Liver (tissue), 9 donors: ENCODE measurements around the gene DNAJA4. TPM values are rescaled to one million over a fixed set of nuclear protein-coding genes. Genes with fewer than 3 reads are reported as not detected.
"Not testable (repeated sequence)": the region's sequence is repeated elsewhere in the genome, so short reads cannot be mapped to it uniquely, and the experiment has no call there.

Experiments used
- DNase-seq: peaks from one replicate; pipeline ENCODE4 v3.0.0-alpha.2; 2017; ENCODE audit warnings: low spot score
- H3K27ac ChIP-seq, 2 donors: one replicate each; pipeline ENCODE4 v1.7.0; 2013; ENCODE audit warnings: inconsistent platforms in 2 of 2, low read length in 2 of 2, control low read depth in 1 of 2, low read depth in 1 of 2, mild to moderate bottlenecking in 1 of 2
- H3K27me3 ChIP-seq, 4 donors: one replicate each; pipeline versions ENCODE4 v1.6.1 to v1.7.0; 2013; ENCODE audit warnings: low read length in 3 of 4, inconsistent platforms in 1 of 4, mild to moderate bottlenecking in 1 of 4, moderate library complexity in 1 of 4; ENCODE audit not compliant: control insufficient read depth in 4 of 4, insufficient read depth in 4 of 4
- H3K36me3 ChIP-seq, 4 donors: one replicate each; pipeline versions ENCODE4 v1.6.1 to v1.7.0; 2013; ENCODE audit warnings: low read length in 3 of 4, mild to moderate bottlenecking in 3 of 4, low read depth in 1 of 4, moderate library complexity in 1 of 4; ENCODE audit not compliant: control insufficient read depth in 4 of 4, insufficient read depth in 3 of 4
- H3K4me1 ChIP-seq, 4 donors: one replicate each; pipeline versions ENCODE4 v1.6.1 to v1.7.0; 2013; ENCODE audit warnings: low read length in 3 of 4, mild to moderate bottlenecking in 3 of 4, moderate library complexity in 1 of 4; ENCODE audit not compliant: control insufficient read depth in 4 of 4, insufficient read depth in 4 of 4
- H3K4me3 ChIP-seq, 3 donors: one replicate each; pipeline versions ENCODE4 v1.6.1 to v1.7.0; 2013; ENCODE audit warnings: low read length in 3 of 3, control low read depth in 1 of 3, low read depth in 1 of 3, mild to moderate bottlenecking in 1 of 3
- H3K9ac ChIP-seq, 2 donors: one replicate each; pipeline ENCODE4 v1.7.0; 2013; ENCODE audit warnings: low read length in 2 of 2, mild to moderate bottlenecking in 2 of 2, moderate library complexity in 2 of 2, control low read depth in 1 of 2, low read depth in 1 of 2
- H3K9me3 ChIP-seq, 4 donors: one replicate each; pipeline versions ENCODE4 v1.6.1 to v1.7.0; 2013; ENCODE audit warnings: low read length in 3 of 4; ENCODE audit not compliant: control insufficient read depth in 4 of 4
- EGR1 ChIP-seq, 2 donors: IDR thresholded peaks; 2 replicates each; pipeline ENCODE4 v1.6.1; 2016 to 2018; ENCODE audit warnings: antibody characterized with exemption in 2 of 2, low read depth in 2 of 2
- FOXA1 ChIP-seq: IDR thresholded peaks from 2 replicates; pipeline ENCODE4 v1.6.1; 2016; ENCODE audit warnings: antibody characterized with exemption
- FOXA2 ChIP-seq: IDR thresholded peaks from 2 replicates; pipeline ENCODE4 v1.6.1; 2016; ENCODE audit warnings: antibody characterized with exemption
- GABPA ChIP-seq, 2 donors: IDR thresholded peaks in 1 of 2; conservative IDR thresholded peaks in 1 of 2; 2 replicates each; pipeline ENCODE4 v1.6.1; 2016; ENCODE audit warnings: antibody characterized with exemption in 2 of 2, mild to moderate bottlenecking in 1 of 2, moderate library complexity in 1 of 2
- HNF4A ChIP-seq, 2 donors: conservative IDR thresholded peaks; 2 replicates each; pipeline ENCODE4 v1.6.1; 2016; ENCODE audit warnings: antibody characterized with exemption in 2 of 2, mild to moderate bottlenecking in 2 of 2
- HNF4G ChIP-seq: IDR thresholded peaks from 2 replicates; pipeline ENCODE4 v1.6.1; 2016; ENCODE audit warnings: antibody characterized with exemption
- NR2F2 ChIP-seq: IDR thresholded peaks from 2 replicates; pipeline ENCODE4 v1.6.1; 2016; ENCODE audit warnings: antibody characterized with exemption
- RAD21 ChIP-seq, 2 donors: IDR thresholded peaks; 2 replicates each; pipeline ENCODE4 v1.6.1; 2016; ENCODE audit warnings: antibody characterized with exemption in 2 of 2, mild to moderate bottlenecking in 2 of 2
- RXRA ChIP-seq, 2 donors: IDR thresholded peaks; 2 replicates each; pipeline ENCODE4 v1.6.1; 2017 to 2018; ENCODE audit warnings: antibody characterized with exemption in 2 of 2, mild to moderate bottlenecking in 1 of 2
- SP1 ChIP-seq: IDR thresholded peaks from 2 replicates; pipeline ENCODE4 v1.6.1; 2018; ENCODE audit warnings: antibody characterized with exemption, mild to moderate bottlenecking
- TAF1 ChIP-seq: conservative IDR thresholded peaks from 2 replicates; pipeline ENCODE4 v1.6.1; 2016; ENCODE audit warnings: antibody characterized with exemption, mild to moderate bottlenecking
- WGBS: extraction: QIAGEN DNeasy Blood & Tissue Kit; methylation state at CpG from one replicate; pipeline ENCODE4 v1.1.7; 2013; 5-methylcytosine and 5-hydroxymethylcytosine counted together
- polyA plus RNA-seq, 2 donors: library from polyadenylated mRNA; stranded (reverse) in 1 of 2; unstranded in 1 of 2; fragments of 200-250 nt in 1 of 2; fragments of >200 nt in 1 of 2; fragmentation: Nextera tagmentation in 1 of 2; extraction: Ambion mirVana in 1 of 2; gene quantifications; one replicate each; pipeline versions ENCODE4 v1.2.1 to v1.2.3, GENCODE V29; 2013 to 2015
- total RNA-seq, 2 donors: library from RNA; depleted of rRNA; stranded (reverse); fragments of >200 nt; gene quantifications; one replicate each; pipeline ENCODE4 v1.2.3, GENCODE V29; 2014
- TF ChIP-seq, protein P1 (sequence below): fragments of 150-350 bp; IDR thresholded peaks from 2 replicates; pipeline ENCODE4 v1.5.1; 2017; ENCODE audit warnings: improper control_type of control experiment, low read depth, low read length; ENCODE audit not compliant: missing input control
- TF ChIP-seq, protein P2 (sequence below): IDR thresholded peaks from 2 replicates; pipeline ENCODE4 v1.6.1; 2016; ENCODE audit warnings: antibody characterized with exemption
- TF ChIP-seq, protein P3 (sequence below): IDR thresholded peaks from 2 replicates; pipeline ENCODE4 v1.6.1; 2016; ENCODE audit warnings: antibody characterized with exemption
- TF ChIP-seq, protein P4 (sequence below): IDR thresholded peaks from 2 replicates; pipeline ENCODE4 v1.6.1; 2016; ENCODE audit warnings: antibody characterized with exemption
- donor health status: healthy.
- donor health status: healthy.
- donor health status: healthy.
- donor health status: healthy.
- donor health status: healthy.

Gene DNAJA4
- total and polyA plus RNA-seq, 4 donors, result 0.93 to 79.0 (median 2.0) TPM

DNA sequence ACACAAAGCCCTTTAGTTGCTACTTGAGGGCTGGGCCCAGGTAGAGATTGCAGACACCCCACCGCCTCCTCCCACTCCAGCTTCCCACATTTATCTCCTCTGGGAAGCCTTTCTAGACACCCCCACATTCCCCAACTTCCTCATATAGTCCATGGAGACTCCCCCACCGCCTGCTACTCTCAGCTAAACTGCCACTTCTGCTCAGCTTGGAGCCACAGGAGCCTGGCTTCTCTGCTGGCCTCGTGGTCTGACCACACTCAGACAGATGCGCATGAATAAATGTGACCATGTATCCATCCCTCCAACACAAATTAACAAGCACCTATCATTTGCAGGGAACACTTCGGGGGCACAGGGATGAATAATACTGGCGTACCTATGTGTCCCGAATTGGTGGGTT is 19.5 kb upstream of the DNAJA4 start:
- H3K27ac ChIP-seq, result no peak overlapping the region
- H3K4me3 ChIP-seq, result no peak overlapping the region
- no peak overlapping the region for H3K9ac ChIP-seq
- no peaks in the 10 kb centered on the region for H3K9me3 ChIP-seq
- no peak for DNase-seq
- no peaks in the 10 kb centered on the region for H3K27me3 ChIP-seq
- WGBS, result 65% methylated on average over 7 of the region's 7 CpGs
- H3K4me1 ChIP-seq, result no peaks in the 10 kb centered on the region
- H3K36me3 ChIP-seq, result no peaks in the 10 kb centered on the region
- TF ChIP-seq, protein P1, sequence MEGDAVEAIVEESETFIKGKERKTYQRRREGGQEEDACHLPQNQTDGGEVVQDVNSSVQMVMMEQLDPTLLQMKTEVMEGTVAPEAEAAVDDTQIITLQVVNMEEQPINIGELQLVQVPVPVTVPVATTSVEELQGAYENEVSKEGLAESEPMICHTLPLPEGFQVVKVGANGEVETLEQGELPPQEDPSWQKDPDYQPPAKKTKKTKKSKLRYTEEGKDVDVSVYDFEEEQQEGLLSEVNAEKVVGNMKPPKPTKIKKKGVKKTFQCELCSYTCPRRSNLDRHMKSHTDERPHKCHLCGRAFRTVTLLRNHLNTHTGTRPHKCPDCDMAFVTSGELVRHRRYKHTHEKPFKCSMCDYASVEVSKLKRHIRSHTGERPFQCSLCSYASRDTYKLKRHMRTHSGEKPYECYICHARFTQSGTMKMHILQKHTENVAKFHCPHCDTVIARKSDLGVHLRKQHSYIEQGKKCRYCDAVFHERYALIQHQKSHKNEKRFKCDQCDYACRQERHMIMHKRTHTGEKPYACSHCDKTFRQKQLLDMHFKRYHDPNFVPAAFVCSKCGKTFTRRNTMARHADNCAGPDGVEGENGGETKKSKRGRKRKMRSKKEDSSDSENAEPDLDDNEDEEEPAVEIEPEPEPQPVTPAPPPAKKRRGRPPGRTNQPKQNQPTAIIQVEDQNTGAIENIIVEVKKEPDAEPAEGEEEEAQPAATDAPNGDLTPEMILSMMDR, result no peak
- no peak for TF ChIP-seq RAD21 (IDR thresholded peaks at IDR 0.05)
- TF ChIP-seq, protein P2, sequence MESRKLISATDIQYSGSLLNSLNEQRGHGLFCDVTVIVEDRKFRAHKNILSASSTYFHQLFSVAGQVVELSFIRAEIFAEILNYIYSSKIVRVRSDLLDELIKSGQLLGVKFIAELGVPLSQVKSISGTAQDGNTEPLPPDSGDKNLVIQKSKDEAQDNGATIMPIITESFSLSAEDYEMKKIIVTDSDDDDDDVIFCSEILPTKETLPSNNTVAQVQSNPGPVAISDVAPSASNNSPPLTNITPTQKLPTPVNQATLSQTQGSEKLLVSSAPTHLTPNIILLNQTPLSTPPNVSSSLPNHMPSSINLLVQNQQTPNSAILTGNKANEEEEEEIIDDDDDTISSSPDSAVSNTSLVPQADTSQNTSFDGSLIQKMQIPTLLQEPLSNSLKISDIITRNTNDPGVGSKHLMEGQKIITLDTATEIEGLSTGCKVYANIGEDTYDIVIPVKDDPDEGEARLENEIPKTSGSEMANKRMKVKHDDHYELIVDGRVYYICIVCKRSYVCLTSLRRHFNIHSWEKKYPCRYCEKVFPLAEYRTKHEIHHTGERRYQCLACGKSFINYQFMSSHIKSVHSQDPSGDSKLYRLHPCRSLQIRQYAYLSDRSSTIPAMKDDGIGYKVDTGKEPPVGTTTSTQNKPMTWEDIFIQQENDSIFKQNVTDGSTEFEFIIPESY, result no peak
- TF ChIP-seq TAF1, result no peak
- no peak for TF ChIP-seq RXRA (IDR thresholded peaks at IDR 0.05)
- no peak for TF ChIP-seq SP1
- TF ChIP-seq HNF4G, result no peak
- TF ChIP-seq, protein P3, sequence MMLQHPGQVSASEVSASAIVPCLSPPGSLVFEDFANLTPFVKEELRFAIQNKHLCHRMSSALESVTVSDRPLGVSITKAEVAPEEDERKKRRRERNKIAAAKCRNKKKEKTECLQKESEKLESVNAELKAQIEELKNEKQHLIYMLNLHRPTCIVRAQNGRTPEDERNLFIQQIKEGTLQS, result no peak
- no peak for TF ChIP-seq NR2F2
- TF ChIP-seq FOXA2, result no peak
- no peak for TF ChIP-seq EGR1 (IDR thresholded peaks at IDR 0.05; ENCODE audit: low read depth in 2 of 2)
- TF ChIP-seq HNF4A (conservative IDR thresholded peaks at IDR 0.05), result no peak
- TF ChIP-seq FOXA1, result no peak
- TF ChIP-seq, protein P4, sequence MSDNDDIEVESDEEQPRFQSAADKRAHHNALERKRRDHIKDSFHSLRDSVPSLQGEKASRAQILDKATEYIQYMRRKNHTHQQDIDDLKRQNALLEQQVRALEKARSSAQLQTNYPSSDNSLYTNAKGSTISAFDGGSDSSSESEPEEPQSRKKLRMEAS, result no peak
- TF ChIP-seq GABPA (IDR thresholded peaks at IDR 0.05 in 1 of 2, conservative IDR thresholded peaks at IDR 0.05 in 1 of 2), result no peak

DNA sequence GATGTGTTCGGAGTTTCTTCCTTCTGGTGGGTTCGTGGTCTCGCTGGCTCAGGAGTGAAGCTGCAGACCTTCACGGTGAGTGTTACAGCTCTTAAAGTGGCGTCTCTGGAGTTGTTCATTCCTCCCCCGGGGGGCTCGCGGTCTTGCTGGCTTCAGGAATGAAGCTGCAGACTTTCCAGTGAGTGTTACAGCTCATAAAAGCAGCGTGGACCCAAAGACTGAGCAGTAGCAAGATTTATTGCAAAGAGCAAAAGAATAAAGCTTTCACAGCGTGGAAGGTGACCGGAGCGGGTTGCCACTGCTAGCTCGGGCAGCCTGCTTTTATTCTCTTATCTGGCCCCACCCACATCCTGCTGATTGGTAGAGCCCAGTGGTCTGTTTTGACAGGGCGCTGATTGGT is 19.0 kb upstream of the DNAJA4 start:
- not testable (repeated sequence) for H3K4me1 ChIP-seq, DNase-seq, H3K27me3 ChIP-seq

DNA sequence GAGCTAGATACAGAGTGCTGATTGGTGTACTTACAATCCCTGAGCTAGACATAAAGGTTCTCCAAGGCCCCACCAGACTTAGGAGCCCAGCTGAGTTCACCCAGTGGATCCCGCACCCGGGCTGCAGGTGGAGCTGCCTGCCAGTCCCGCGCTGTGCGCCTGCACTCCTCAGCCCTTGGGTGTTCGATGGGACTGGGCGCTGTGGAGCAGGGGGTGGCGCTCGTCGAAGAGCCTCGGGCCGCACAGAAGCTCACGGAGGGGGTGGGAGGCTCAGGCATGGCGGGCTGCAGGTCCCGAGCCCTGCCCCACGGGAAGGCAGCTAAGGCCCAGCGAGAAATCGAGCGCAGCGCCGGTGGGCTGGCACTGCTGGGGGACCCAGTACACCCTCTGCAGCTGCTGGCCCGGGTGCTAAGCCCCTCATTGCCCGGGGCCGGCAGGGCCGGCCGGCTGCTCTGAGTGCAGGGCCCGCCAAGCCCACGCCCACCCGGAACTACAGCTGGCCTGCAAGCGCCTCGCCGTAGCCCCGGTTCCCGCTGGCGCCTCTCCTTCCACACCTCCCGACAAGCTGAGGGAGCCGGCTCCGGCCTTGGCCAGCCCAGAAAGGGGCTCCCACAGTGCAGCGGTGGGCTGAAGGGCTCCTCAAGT is 18.3 kb upstream of the DNAJA4 start:
- not testable (repeated sequence) for H3K27me3 ChIP-seq, H3K36me3 ChIP-seq, H3K9ac ChIP-seq, H3K27ac ChIP-seq, H3K4me1 ChIP-seq, H3K9me3 ChIP-seq, DNase-seq, H3K4me3 ChIP-seq
- WGBS, result 95% methylated on average over 39 of the region's 39 CpGs

More for the DNA sequence above, 19.0 kb upstream of the DNAJA4 start:
- 93% methylated on average over 14 of the region's 14 CpGs for WGBS
- not testable (repeated sequence) for H3K27ac ChIP-seq, H3K36me3 ChIP-seq, H3K9ac ChIP-seq, H3K9me3 ChIP-seq, H3K4me3 ChIP-seq
